ENCODE measurements around the gene LRFN4. TPM values are rescaled to one million over a fixed set of nuclear protein-coding genes. Genes with fewer than 3 reads are reported as not detected.

LRFN4 gene
- total and polyA plus RNA-seq, 2 of the 13 experiments (the other 11 are each of a cell fraction or from before 2014, with no cell fraction given): 1.3 to 6.8 TPM

GRCh38 chr11:66853242-66854229 is 3.3 kb upstream of the LRFN4 start:
- H3K27me3 ChIP-seq (ENCODE audit: control insufficient read depth in 1 of 2, insufficient read depth in 2 of 2, low read length in 2 of 2): no peaks in the 10 kb centered on the region
- intact Hi-C loops (cut with micrococcal nuclease; ENCODE audit: unreplicated experiment): no loop called here
- H3K4me3 ChIP-seq (replicated peaks in 1 of 3; ENCODE audit: insufficient read depth in 1 of 3, low read depth in 2 of 3, low read length in 3 of 3): no peak overlapping the region
- ChIA-PET CTCF (ENCODE audit: low intra/inter-chr PET ratio, low total read pairs) (no interaction called here), POLR2A (interaction anchor here (1.1 to 2.7 kb wide), 2 partner anchors 10 to 11 kb away, joined by 4 to 24 read pairs; partner anchors contain the start of gene RCE1)
- WGBS (ENCODE audit: low lambda C conversion rate): 97% methylated on average over 23 of the region's 26 CpGs
- DNase-seq (ENCODE audit: low spot score) (no peak), ATAC-seq (no peak), FAIRE-seq (no peak)
- in situ Hi-C loops (cut with HindIII; ENCODE audit: extremely low pct_ligation_motif_present, low pct_unique_long_range_greater_than_20kb): no loop called here
- no peak for TF ChIP-seq ZFX (CRISPR knock-in tag; IDR thresholded peaks at IDR 0.05; ENCODE audit: low read depth)
- TF ChIP-seq AGO2 (optimal IDR thresholded peaks at IDR 0.05; ENCODE audit: low read depth, low read length): peak; percentile 66
- no peak overlapping the region for H3K4me2 ChIP-seq (ENCODE audit: low read depth, low read length)
- H3K79me2 ChIP-seq (ENCODE audit: insufficient read depth, low read length): no peaks in the 10 kb centered on the region
- peaks cover 21% of the 10 kb centered on the region in 2 experiments; a peak in 3 of 5 replicates for H3K36me3 ChIP-seq (replicated peaks in 1 of 2; ENCODE audit: control insufficient read depth in 1 of 2, insufficient read depth in 2 of 2, low read length in 2 of 2)
- no TSS peak for BruUV-seq (replicated peaks)
- H3K4me1 ChIP-seq (ENCODE audit: insufficient read depth, low read length): peaks cover 11% of the 10 kb centered on the region
- no peaks in the 10 kb centered on the region for H3K9me3 ChIP-seq (ENCODE audit: low read length)
- H2AFZ ChIP-seq (ENCODE audit: low read length): no peak overlapping the region
- H3K9ac ChIP-seq (ENCODE audit: insufficient read depth, low read depth, low read length): no peak overlapping the region
- no peak overlapping the region for H3K27ac ChIP-seq (ENCODE audit: extremely low read length, insufficient read depth, low read length)
- no peaks in the 10 kb centered on the region for H4K20me1 ChIP-seq (ENCODE audit: insufficient read depth, low read length)

GRCh38 chr11:66854231-66854661 is 2.6 kb upstream of the LRFN4 start:
- peaks cover 13 to 16% of the 10 kb centered on the region in 2 experiments; a peak in 3 of 5 replicates for H3K36me3 ChIP-seq (replicated peaks in 1 of 2; ENCODE audit: control insufficient read depth in 1 of 2, insufficient read depth in 2 of 2, low read length in 2 of 2)
- in situ Hi-C loops (cut with HindIII; ENCODE audit: extremely low pct_ligation_motif_present, low pct_unique_long_range_greater_than_20kb): no loop called here
- 99% methylated on average over 8 of the region's 12 CpGs for WGBS (ENCODE audit: low lambda C conversion rate)
- no peaks in the 10 kb centered on the region for H3K27me3 ChIP-seq (ENCODE audit: control insufficient read depth in 1 of 2, insufficient read depth in 2 of 2, low read length in 2 of 2)
- no TSS peak for BruUV-seq (replicated peaks)
- no peaks in the 10 kb centered on the region for H4K20me1 ChIP-seq (ENCODE audit: insufficient read depth, low read length)
- H3K9me3 ChIP-seq (ENCODE audit: low read length): no peaks in the 10 kb centered on the region
- FAIRE-seq: no peak
- CTCF ChIA-PET (ENCODE audit: low intra/inter-chr PET ratio, low total read pairs): no interaction called here
- peak in 1 of 2 experiments; percentile 12; a peak in 1 of 4 replicates for TF ChIP-seq POLR2A (IDR thresholded peaks at IDR 0.05; ENCODE audit: insufficient read depth in 1 of 2, low read depth in 2 of 2, low read length in 2 of 2)
- no peak for TF ChIP-seq RFXAP (CRISPR knock-in tag; IDR thresholded peaks at IDR 0.05; ENCODE audit: borderline replicate concordance)
- ATAC-seq: no peak
- no peak overlapping the region for H2AFZ ChIP-seq (ENCODE audit: low read length)
- intact Hi-C loops (cut with micrococcal nuclease; ENCODE audit: unreplicated experiment): no loop called here
- POLR2A ChIA-PET: interaction anchor here (2.7 kb wide), 1 partner anchor 11 kb away, joined by 24 read pairs; the partner anchor contains the start of gene RCE1
- H3K4me1 ChIP-seq (ENCODE audit: insufficient read depth, low read length): peaks cover 11% of the 10 kb centered on the region
- no peaks in the 10 kb centered on the region for H3K79me2 ChIP-seq (ENCODE audit: insufficient read depth, low read length)
- H3K4me2 ChIP-seq (ENCODE audit: low read depth, low read length): no peak overlapping the region
- no peak overlapping the region for H3K9ac ChIP-seq (ENCODE audit: insufficient read depth, low read depth, low read length)
- no peak overlapping the region for H3K4me3 ChIP-seq (replicated peaks in 1 of 3; ENCODE audit: insufficient read depth in 1 of 3, low read depth in 2 of 3, low read length in 3 of 3)
- H3K27ac ChIP-seq (ENCODE audit: extremely low read length, insufficient read depth, low read length): no peak overlapping the region
- DNase-seq (ENCODE audit: low spot score): no peak
